Fibroblast of skin of abdomen (primary cell): Measurements from ENCODE around the gene TWF2.

Experiments used
- DNase-seq: peaks from one replicate; pipeline ENCODE4 v3.0.0-alpha.2; 2013

The TWF2 gene

GRCh38 chr3:52237657-52238172, 1.2 kb downstream of the TWF2 start:
- peak; percentile 88 for DNase-seq

- no peak for DNase-seq
Measured at GRCh38 chr3:52237006-52237656, 1.8 kb downstream of the TWF2 start.

- no peak for DNase-seq
Measured at GRCh38 chr3:52236424-52236886, 2.5 kb downstream of the TWF2 start.

- DNase-seq = no peak
Measured at GRCh38 chr3:52234516-52235447, 4.2 kb downstream of the TWF2 start.

GRCh38 chr3:52233968-52234367, 5.0 kb downstream of the TWF2 start:
- DNase-seq = no peak

GRCh38 chr3:52233108-52233591, 5.8 kb downstream of the TWF2 start:
- DNase-seq = no peak

- no peak for DNase-seq
Measured at GRCh38 chr3:52232279-52233107, 6.5 kb downstream of the TWF2 start.

GRCh38 chr3:52231502-52232278, 7.3 kb downstream of the TWF2 start:
- peak; percentile 35 for DNase-seq

- no peak for DNase-seq
Measured at GRCh38 chr3:52230889-52231499, 8.0 kb downstream of the TWF2 start.

- no peak for DNase-seq
Measured at GRCh38 chr3:52230461-52230860, 8.5 kb downstream of the TWF2 start.

GRCh38 chr3:52229656-52230055, 9.3 kb downstream of the TWF2 start:
- no peak for DNase-seq

GRCh38 chr3:52228751-52229291, 10.1 kb downstream of the TWF2 start:
- no peak for DNase-seq

GRCh38 chr3:52228266-52228665, 10.7 kb downstream of the TWF2 start:
- DNase-seq = no peak

GRCh38 chr3:52227766-52228165, 11.2 kb downstream of the TWF2 start:
- DNase-seq = no peak

GRCh38 chr3:52227117-52227516, 11.8 kb downstream of the TWF2 start:
- no peak for DNase-seq

- DNase-seq = no peak
Measured at GRCh38 chr3:52226229-52226817, 12.6 kb downstream of the TWF2 start.

GRCh38 chr3:52225452-52226228, 13.3 kb downstream of the TWF2 start, which contains the start of gene TLR9:
TSS of gene TLR9 (minus strand) at chr3:52225645. CDS start at chr3:52225529, 116 bp downstream.
- no peak for DNase-seq

GRCh38 chr3:52223449-52224408, 15.2 kb downstream of the TWF2 start:
- DNase-seq = no peak
